ENCODE measurements around the gene METAP1D. TPM values are rescaled to one million over a fixed set of nuclear protein-coding genes. Genes with fewer than 3 reads are reported as not detected.

Gene METAP1D
- total RNA-seq, 1 donor from 2014 or later = 8.3 TPM

- peak overlapping the region; percentile 45 for H3K27ac Mint-ChIP-seq
- H3K27me3 Mint-ChIP-seq = peaks cover 85% of the 10 kb centered on the region
- no peaks in the 10 kb centered on the region for H3K9me3 Mint-ChIP-seq (ENCODE audit: low read depth)
- H3K4me1 Mint-ChIP-seq (ENCODE audit: low read depth) = peaks cover 20% of the 10 kb centered on the region
- no peaks in the 10 kb centered on the region for H3K36me3 Mint-ChIP-seq (ENCODE audit: insufficient read depth)
- peak overlapping the region; percentile 59 for H3K4me3 Mint-ChIP-seq (ENCODE audit: low read depth)
- no peak for TF ChIP-seq CTCF (IDR thresholded peaks at IDR 0.05; ENCODE audit: unreplicated experiment)
- DNase-seq (ENCODE audit: low spot score, unreplicated experiment) = no peak
Measured at GRCh38 chr2:172100935-172101820, 101.4 kb downstream of the METAP1D start.

- Mint-ChIP-seq H3K4me1 (ENCODE audit: low read depth) (peaks cover 17% of the 10 kb centered on the region), H3K27me3 (peaks cover 87% of the 10 kb centered on the region), H3K4me3 (ENCODE audit: low read depth) (peak overlapping the region; percentile 59), H3K36me3 (ENCODE audit: insufficient read depth) (no peaks in the 10 kb centered on the region), H3K27ac (peak overlapping the region; percentile 45), H3K9me3 (ENCODE audit: low read depth) (no peaks in the 10 kb centered on the region)
- no peak for TF ChIP-seq CTCF (IDR thresholded peaks at IDR 0.05; ENCODE audit: unreplicated experiment)
- DNase-seq (ENCODE audit: low spot score, unreplicated experiment) = no peak
Measured at GRCh38 chr2:172101821-172102390, 102.2 kb downstream of the METAP1D start.

GRCh38 chr2:172102391-172103359, 102.9 kb downstream of the METAP1D start, which contains the start of gene DLX2:
Gene DLX2, minus strand, starts transcription at chr2:172102900. Its CDS starts 362 bp downstream, at chr2:172102538.
- peak within 1 kb of the TSS; percentile 59 for H3K4me3 Mint-ChIP-seq (ENCODE audit: low read depth)
- TF ChIP-seq CTCF (IDR thresholded peaks at IDR 0.05; ENCODE audit: unreplicated experiment) = no peak
- H3K27ac Mint-ChIP-seq = peak within 1 kb of the TSS; percentile 88
- no peaks in the 10 kb centered on the region for H3K9me3 Mint-ChIP-seq (ENCODE audit: low read depth)
- H3K27me3 Mint-ChIP-seq = peaks cover 86% of the 10 kb centered on the region
- peaks cover 16% of the 10 kb centered on the region for H3K4me1 Mint-ChIP-seq (ENCODE audit: low read depth)
- H3K36me3 Mint-ChIP-seq (ENCODE audit: insufficient read depth) = no peaks in the 10 kb centered on the region
- DNase-seq (ENCODE audit: low spot score, unreplicated experiment) = peak; percentile 81

GRCh38 chr2:172103471-172104272, 103.9 kb downstream of the METAP1D start:
- Mint-ChIP-seq H3K4me1 (ENCODE audit: low read depth) (peaks cover 13% of the 10 kb centered on the region), H3K27me3 (peaks cover 87% of the 10 kb centered on the region), H3K4me3 (ENCODE audit: low read depth) (peak overlapping the region; percentile 59), H3K36me3 (ENCODE audit: insufficient read depth) (no peaks in the 10 kb centered on the region), H3K9me3 (ENCODE audit: low read depth) (no peaks in the 10 kb centered on the region), H3K27ac (peak overlapping the region; percentile 88)
- TF ChIP-seq CTCF (IDR thresholded peaks at IDR 0.05; ENCODE audit: unreplicated experiment) = peak; percentile 96
- peak; percentile 87 for DNase-seq (ENCODE audit: low spot score, unreplicated experiment)

All from progenitor cell of endocrine pancreas (in vitro differentiated cells).